HL-60 (cell line): ENCODE results near the gene DNASE1L2.

Experiments used
- GABPA ChIP-seq: IDR thresholded peaks from 2 replicates; pipeline ENCODE4 v1.6.1; 2012; ENCODE audit warnings: low read depth
- POLR2AphosphoS5 ChIP-seq: IDR thresholded peaks from 2 replicates; pipeline ENCODE4 v1.6.1; 2012; ENCODE audit warnings: low read depth
- REST ChIP-seq: IDR thresholded peaks from 2 replicates; pipeline ENCODE4 v1.6.1; 2012; ENCODE audit warnings: low read depth; ENCODE audit not compliant: insufficient replicate concordance
- SPI1 ChIP-seq: IDR thresholded peaks from 2 replicates; pipeline ENCODE4 v1.6.1; 2012; ENCODE audit warnings: low read depth, mild to moderate bottlenecking, borderline replicate concordance
- TF ChIP-seq, protein P1 (sequence below): IDR thresholded peaks from one replicate; pipeline ENCODE4 v1.5.1; 2011; ENCODE audit warnings: low read length, control low read depth, inconsistent platforms; ENCODE audit not compliant: insufficient read depth

GRCh38 chr16:2287916-2288547, 51.8 kb downstream of the DNASE1L2 start:
- TF ChIP-seq REST (no peak), POLR2AphosphoS5 (no peak), GABPA (no peak), SPI1 (no peak)
- TF ChIP-seq, protein P1, sequence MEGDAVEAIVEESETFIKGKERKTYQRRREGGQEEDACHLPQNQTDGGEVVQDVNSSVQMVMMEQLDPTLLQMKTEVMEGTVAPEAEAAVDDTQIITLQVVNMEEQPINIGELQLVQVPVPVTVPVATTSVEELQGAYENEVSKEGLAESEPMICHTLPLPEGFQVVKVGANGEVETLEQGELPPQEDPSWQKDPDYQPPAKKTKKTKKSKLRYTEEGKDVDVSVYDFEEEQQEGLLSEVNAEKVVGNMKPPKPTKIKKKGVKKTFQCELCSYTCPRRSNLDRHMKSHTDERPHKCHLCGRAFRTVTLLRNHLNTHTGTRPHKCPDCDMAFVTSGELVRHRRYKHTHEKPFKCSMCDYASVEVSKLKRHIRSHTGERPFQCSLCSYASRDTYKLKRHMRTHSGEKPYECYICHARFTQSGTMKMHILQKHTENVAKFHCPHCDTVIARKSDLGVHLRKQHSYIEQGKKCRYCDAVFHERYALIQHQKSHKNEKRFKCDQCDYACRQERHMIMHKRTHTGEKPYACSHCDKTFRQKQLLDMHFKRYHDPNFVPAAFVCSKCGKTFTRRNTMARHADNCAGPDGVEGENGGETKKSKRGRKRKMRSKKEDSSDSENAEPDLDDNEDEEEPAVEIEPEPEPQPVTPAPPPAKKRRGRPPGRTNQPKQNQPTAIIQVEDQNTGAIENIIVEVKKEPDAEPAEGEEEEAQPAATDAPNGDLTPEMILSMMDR: no peak
